Left lung (tissue), 10 donors: Measurements from ENCODE around the gene TEX52. TPM values are rescaled to one million over a fixed set of nuclear protein-coding genes. Genes with fewer than 3 reads are reported as not detected.

Experiments
- ATAC-seq: fragments of 200-7000 bp; cut with Tn5 transposase; one replicate; pipeline ENCODE4 v1.9.1; 2020; ENCODE audit warnings: moderate library complexity
- DNase-seq, 4 donors: peaks; one replicate each; pipeline ENCODE4 v3.0.0-alpha.2; 2013 to 2020
- H3K27ac ChIP-seq, 2 donors: fragments of 200-600 bp; sonication (generic) in 1 of 2; one replicate each; pipeline versions ENCODE4 v1.5.0 to v1.8.0; 2020 to 2021
- H3K27me3 ChIP-seq, 2 donors: fragments of 200-600 bp; sonication (generic) in 1 of 2; one replicate each; pipeline versions ENCODE4 v1.5.0 to v1.8.0; 2020 to 2021
- H3K36me3 ChIP-seq, 2 donors: fragments of 200-600 bp; sonication (generic) in 1 of 2; one replicate each; pipeline versions ENCODE4 v1.5.0 to v1.8.0; 2020 to 2021
- H3K4me1 ChIP-seq, 2 donors: fragments of 200-600 bp; one replicate each; pipeline ENCODE4 v1.8.0; 2021
- H3K4me3 ChIP-seq, 2 donors: fragments of 200-600 bp; sonication (generic) in 1 of 2; one replicate each; pipeline versions ENCODE4 v1.5.0 to v1.8.0; 2020 to 2021; ENCODE audit warnings: mild to moderate bottlenecking in 1 of 2
- H3K9me3 ChIP-seq, 2 donors: fragments of 200-600 bp; sonication (generic) in 1 of 2; one replicate each; pipeline versions ENCODE4 v1.5.0 to v1.8.0; 2020 to 2021
- CTCF ChIP-seq, 2 donors: fragments of 200-600 bp; sonication (generic) in 1 of 2; IDR thresholded peaks; one replicate each; pipeline versions ENCODE4 v1.5.0 to v1.8.0; 2021; ENCODE audit warnings: antibody characterized with exemption in 2 of 2
- intact Hi-C, 2 donors: fragments of 100-400 bp; cut with DNase I; formaldehyde crosslinking; loops; one replicate each; pipeline versions ENCODE4 v1.11.2 to v1.14.2; 2022
- polyA plus RNA-seq, 6 donors: library from polyadenylated mRNA; unstranded; fragments of 120-200 nt; gene quantifications; one replicate each; pipeline ENCODE4 v1.2.1, GENCODE V29; 2013; ENCODE audit not compliant: insufficient read length in 6 of 6
- total RNA-seq, 2 donors: library from RNA; stranded (reverse); fragmentation: NEBNext Ultra II Directional; extraction: Animal tissue kit (Norgen Biotek cat#: 25700); gene quantifications; one replicate each; pipeline ENCODE4 v1.2.1, GENCODE V29; 2021
- donor health status: DM: no; HTN: yes; CAD: no.
- donor health status: DM: no; HTN: no; CAD: no.

Gene TEX52
- total and polyA plus RNA-seq, 8 donors: 1.9 to 4.6 (median 3.3) TPM; not detected in 2

GRCh38 chr12:2832550-2833127 is 24.2 kb downstream of the TEX52 start:
- no peak overlapping the region for H3K4me3 ChIP-seq
- no peaks in the 10 kb centered on the region for H3K4me1 ChIP-seq
- ATAC-seq: no peak
- peaks cover 0 to 40% of the 10 kb centered on the region in 2 donors for H3K36me3 ChIP-seq
- no peaks in the 10 kb centered on the region for H3K9me3 ChIP-seq
- intact Hi-C loops: no loop called here
- DNase-seq: no peak
- H3K27ac ChIP-seq: no peak overlapping the region
- TF ChIP-seq CTCF (IDR thresholded peaks at IDR 0.05): no peak
- peaks cover 0 to 6% of the 10 kb centered on the region in 2 donors for H3K27me3 ChIP-seq

- Histone ChIP-seq H3K27me3 (peaks cover 0 to under 1% of the 10 kb centered on the region in 2 donors), H3K27ac (no peak overlapping the region), H3K9me3 (no peaks in the 10 kb centered on the region), H3K4me3 (no peak overlapping the region), H3K4me1 (no peaks in the 10 kb centered on the region), H3K36me3 (peaks cover 0 to 73% of the 10 kb centered on the region in 2 donors)
- no peak for ATAC-seq
- TF ChIP-seq CTCF (IDR thresholded peaks at IDR 0.05): no peak
- intact Hi-C loops: no loop called here
- no peak for DNase-seq
These were observed 27.6 kb downstream of the TEX52 start for GRCh38 chr12:2829275-2829674.

- H3K36me3 ChIP-seq: peaks cover 0 to 97% of the 10 kb centered on the region in 2 donors
- H3K9me3 ChIP-seq: no peaks in the 10 kb centered on the region
- intact Hi-C loops: no loop called here
- H3K4me3 ChIP-seq: no peak overlapping the region
- no peak for ATAC-seq
- H3K27ac ChIP-seq: no peak overlapping the region
- no peak for DNase-seq
- no peaks in the 10 kb centered on the region for H3K4me1 ChIP-seq
- no peaks in the 10 kb centered on the region for H3K27me3 ChIP-seq
- TF ChIP-seq CTCF (IDR thresholded peaks at IDR 0.05): no peak
These were observed 29.9 kb downstream of the TEX52 start for GRCh38 chr12:2826721-2827515.

- intact Hi-C loops: no loop called here
- ATAC-seq (no peak), DNase-seq (no peak)
- Histone ChIP-seq H3K9me3 (no peaks in the 10 kb centered on the region), H3K27ac (no peak overlapping the region), H3K4me1 (no peaks in the 10 kb centered on the region), H3K36me3 (peaks cover 0 to 100% of the 10 kb centered on the region in 2 donors), H3K27me3 (no peaks in the 10 kb centered on the region), H3K4me3 (no peak overlapping the region)
- no peak for TF ChIP-seq CTCF (IDR thresholded peaks at IDR 0.05)
These were observed 30.8 kb downstream of the TEX52 start for GRCh38 chr12:2826036-2826435.

GRCh38 chr12:2825132-2825531 is 31.7 kb downstream of the TEX52 start:
- H3K27ac ChIP-seq: no peak overlapping the region
- H3K4me3 ChIP-seq: no peak overlapping the region
- peaks cover 0 to 100% of the 10 kb centered on the region in 2 donors for H3K36me3 ChIP-seq
- no peaks in the 10 kb centered on the region for H3K27me3 ChIP-seq
- no peaks in the 10 kb centered on the region for H3K9me3 ChIP-seq
- TF ChIP-seq CTCF (IDR thresholded peaks at IDR 0.05): no peak
- DNase-seq (no peak), ATAC-seq (no peak)
- intact Hi-C loops: no loop called here
- H3K4me1 ChIP-seq: no peaks in the 10 kb centered on the region
